Astrocyte of the spinal cord (primary cell): Measurements from ENCODE around the gene RFT1.

Experiments
- DNase-seq: peaks from one replicate; pipeline ENCODE4 v3.0.0; 2011; ENCODE audit warnings: low read depth, low spot score
- H3K4me3 ChIP-seq: 2 replicates; pipeline ENCODE4 v1.5.1; 2011; ENCODE audit warnings: low read depth, mild to moderate bottlenecking, low read length, moderate library complexity
- CTCF ChIP-seq: IDR thresholded peaks from 2 replicates; pipeline ENCODE4 v1.5.1; 2012; ENCODE audit warnings: low read depth, mild to moderate bottlenecking, low read length, inconsistent platforms
- in situ Hi-C: cut with HindIII; loops from 2 replicates; pipeline ENCODE4 v1.10.0; 2017; ENCODE audit warnings: low sequenced_read_pairs

RFT1 gene

GRCh38 chr3:53171827-53172505 is 41.7 kb upstream of the RFT1 start:
- in situ Hi-C loops = no loop called here
- H3K4me3 ChIP-seq = no peak overlapping the region
- no peak for TF ChIP-seq CTCF
- no peak for DNase-seq

- TF ChIP-seq CTCF = no peak
- DNase-seq = no peak
- H3K4me3 ChIP-seq = no peak overlapping the region
- in situ Hi-C loops = no loop called here
These were observed 40.8 kb upstream of the RFT1 start for GRCh38 chr3:53171064-53171418.

- in situ Hi-C loops = no loop called here
- no peak for TF ChIP-seq CTCF
- no peak overlapping the region for H3K4me3 ChIP-seq
- DNase-seq = no peak
These were observed 40.3 kb upstream of the RFT1 start for GRCh38 chr3:53170325-53171063.

- in situ Hi-C loops = no loop called here
- no peak for TF ChIP-seq CTCF
- no peak overlapping the region for H3K4me3 ChIP-seq
- no peak for DNase-seq
These were observed 39.6 kb upstream of the RFT1 start for GRCh38 chr3:53169832-53170324.

GRCh38 chr3:53169045-53169831 is 39.0 kb upstream of the RFT1 start:
- no peak overlapping the region for H3K4me3 ChIP-seq
- no peak for DNase-seq
- in situ Hi-C loops = no loop called here
- TF ChIP-seq CTCF = no peak

GRCh38 chr3:53168175-53168923 is 38.1 kb upstream of the RFT1 start:
- DNase-seq = no peak
- no peak overlapping the region for H3K4me3 ChIP-seq
- TF ChIP-seq CTCF = no peak
- in situ Hi-C loops = no loop called here
